ENCODE results near the gene ZNF334.

ZNF334 gene

GRCh38 chr20:46485431-46485830 is 27.9 kb downstream of the ZNF334 start:
- DNase-seq (ENCODE audit: low spot score) = no peak

- DNase-seq (ENCODE audit: low spot score) = no peak
These were observed 28.4 kb downstream of the ZNF334 start for GRCh38 chr20:46484954-46485353.

GRCh38 chr20:46483879-46484278 is 29.5 kb downstream of the ZNF334 start:
- DNase-seq (ENCODE audit: low spot score) = no peak

GRCh38 chr20:46482864-46483263 is 30.5 kb downstream of the ZNF334 start:
- DNase-seq (ENCODE audit: low spot score) = no peak

GRCh38 chr20:46477640-46478039 is 35.7 kb downstream of the ZNF334 start:
- DNase-seq (ENCODE audit: low spot score) = no peak

- DNase-seq (ENCODE audit: low spot score) = no peak
These were observed 36.1 kb downstream of the ZNF334 start for GRCh38 chr20:46477225-46477624.

- DNase-seq (ENCODE audit: low spot score) = no peak
These were observed 44.9 kb downstream of the ZNF334 start for GRCh38 chr20:46468508-46468907.

GRCh38 chr20:46464451-46464850 is 48.9 kb downstream of the ZNF334 start:
- no peak for DNase-seq (ENCODE audit: low spot score)

GRCh38 chr20:46463852-46464251 is 49.5 kb downstream of the ZNF334 start:
- no peak for DNase-seq (ENCODE audit: low spot score)

GRCh38 chr20:46461808-46462207 is 51.6 kb downstream of the ZNF334 start:
- no peak for DNase-seq (ENCODE audit: low spot score)

- no peak for DNase-seq (ENCODE audit: low spot score)
These were observed 54.3 kb downstream of the ZNF334 start for GRCh38 chr20:46458866-46459750.

- no peak for DNase-seq (ENCODE audit: low spot score)
These were observed 56.9 kb downstream of the ZNF334 start for GRCh38 chr20:46456255-46457028.

GRCh38 chr20:46455729-46456128 is 57.6 kb downstream of the ZNF334 start:
- DNase-seq (ENCODE audit: low spot score) = no peak
